HCT116 (cell line): ENCODE results near the gene ARFGAP1.

ENCODE experiments used
- CTCF ChIP-seq, 3 experiments: fragments of 200-600 bp in 1 of 3; sonication (generic) in 1 of 3; IDR thresholded peaks in 2 of 3; conservative IDR thresholded peaks in 1 of 3; 2 replicates each; pipeline ENCODE4 v1.5.1; 2012 to 2017; ENCODE audit warnings: low read depth in 2 of 3, low read length in 2 of 3, antibody characterized with exemption in 1 of 3, borderline replicate concordance in 1 of 3, control low read depth in 1 of 3, mild to moderate bottlenecking in 1 of 3, mixed read lengths in 1 of 3, mixed run types in 1 of 3, moderate library complexity in 1 of 3; ENCODE audit not compliant: insufficient read depth in 1 of 3
- ZNF274 ChIP-seq: fragments of 200-500 bp; sonication (Bioruptor generic); IDR thresholded peaks from 2 replicates; pipeline ENCODE4 v1.6.1; 2014; ENCODE audit warnings: mild to moderate bottlenecking, low read depth, low read length, inconsistent platforms
- TF ChIP-seq, protein P1 (sequence below): IDR thresholded peaks from 2 replicates; pipeline ENCODE4 v1.6.1; 2012

DNA sequence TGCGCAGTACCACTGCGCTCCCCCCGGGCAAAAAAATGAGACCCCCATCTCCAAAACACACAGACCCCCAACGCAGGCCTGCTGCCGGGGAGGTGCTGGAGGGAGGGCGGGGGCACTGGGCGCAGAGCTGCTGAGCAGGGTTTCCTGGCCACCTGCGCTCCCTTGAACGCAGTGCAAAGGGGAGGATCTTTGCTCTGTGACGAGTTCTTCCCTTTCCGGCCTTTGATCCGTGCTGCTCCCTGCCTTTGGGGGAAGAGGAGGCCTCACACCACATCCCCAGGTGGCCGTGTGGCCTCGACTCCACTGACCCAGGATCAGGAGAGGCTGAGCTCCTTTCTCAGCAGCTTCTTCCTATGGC is 11.4 kb downstream of the ARFGAP1 start:
- TF ChIP-seq CTCF (IDR thresholded peaks at IDR 0.05 in 2 of 3, conservative IDR thresholded peaks at IDR 0.05 in 1 of 3; ENCODE audit: borderline replicate concordance in 1 of 3, insufficient read depth in 1 of 3, low read depth in 2 of 3, low read length in 2 of 3) (no peak), ZNF274 (no peak)
- TF ChIP-seq, protein P1, sequence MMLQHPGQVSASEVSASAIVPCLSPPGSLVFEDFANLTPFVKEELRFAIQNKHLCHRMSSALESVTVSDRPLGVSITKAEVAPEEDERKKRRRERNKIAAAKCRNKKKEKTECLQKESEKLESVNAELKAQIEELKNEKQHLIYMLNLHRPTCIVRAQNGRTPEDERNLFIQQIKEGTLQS: no peak
